HUDEP-2 (cell line): ENCODE measurements around the gene KLHL35.

Experiments used
- DNase-seq, 76 experiments: peaks; one replicate each; lab custom pipeline; 2025; ENCODE audit not compliant: unreplicated experiment in 76 of 76; lab: John Stamatoyannopoulos, UW

Gene KLHL35

DNA sequence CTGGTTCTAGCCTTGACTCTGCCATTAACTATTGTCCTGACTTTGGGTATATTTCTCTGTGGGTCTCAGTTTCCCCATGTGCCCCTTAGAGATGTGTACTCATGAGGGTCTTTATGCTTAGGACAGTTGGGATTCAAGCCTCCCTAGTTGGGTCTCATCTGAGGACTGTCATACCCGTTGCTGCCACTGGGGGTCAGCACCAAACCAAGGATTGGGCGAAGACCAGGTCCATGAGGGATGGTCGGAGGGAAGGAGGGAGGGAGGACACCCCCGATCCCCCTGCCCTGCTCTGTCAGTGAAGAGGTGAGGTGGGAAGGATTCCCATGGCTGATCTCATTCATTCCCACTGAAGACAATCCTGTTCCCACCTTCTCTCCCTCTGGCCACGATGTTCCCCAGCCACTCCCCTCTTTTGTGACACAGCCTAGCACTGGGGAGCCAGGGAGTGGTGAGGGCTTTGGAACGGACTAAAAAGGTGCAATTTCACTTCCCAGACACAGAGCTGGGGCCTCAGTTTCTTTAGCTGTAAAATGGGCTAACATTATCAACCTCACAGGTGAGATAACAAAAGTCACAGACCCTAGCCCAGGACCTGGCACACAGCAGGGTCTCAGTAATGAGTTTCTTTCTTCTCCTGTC lies 12.4 kb upstream of the KLHL35 start:
- DNase-seq, result peak in 58 of 76 experiments; percentile 2 to 76 (median 43)

- DNase-seq, result no peak
These were observed 10.0 kb upstream of the KLHL35 start for GRCh38 chr11:75443043-75443442.

- no peak for DNase-seq
These were observed 9.3 kb upstream of the KLHL35 start for GRCh38 chr11:75442161-75442885.

DNA sequence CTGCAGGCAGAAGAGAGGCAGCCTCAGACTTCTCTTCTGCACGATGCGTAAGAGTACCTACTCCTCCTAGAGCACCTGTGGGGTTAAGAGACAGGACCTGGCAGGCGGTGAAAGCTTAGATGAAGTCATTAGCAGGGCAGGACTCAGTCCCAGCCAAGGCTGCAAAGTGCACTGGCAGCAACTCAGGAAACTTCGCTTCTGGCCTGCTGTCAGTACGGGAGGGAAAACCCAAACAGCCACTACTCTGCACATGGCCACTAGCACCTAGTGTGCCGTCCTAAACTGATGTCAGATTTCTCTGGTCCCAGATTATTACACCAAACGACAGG lies 8.8 kb upstream of the KLHL35 start:
- no peak for DNase-seq

GRCh38 chr11:75440960-75441803 lies 8.2 kb upstream of the KLHL35 start:
- no peak for DNase-seq

GRCh38 chr11:75439495-75440120 lies 6.6 kb upstream of the KLHL35 start:
- no peak for DNase-seq

GRCh38 chr11:75439026-75439425 lies 6.0 kb upstream of the KLHL35 start:
- DNase-seq, result no peak

- DNase-seq, result no peak
These were observed 5.1 kb upstream of the KLHL35 start for GRCh38 chr11:75437966-75438659.

GRCh38 chr11:75436806-75437205 lies 3.8 kb upstream of the KLHL35 start:
- no peak for DNase-seq

- DNase-seq, result no peak
These were observed 2.5 kb upstream of the KLHL35 start for GRCh38 chr11:75435571-75435925.

DNA sequence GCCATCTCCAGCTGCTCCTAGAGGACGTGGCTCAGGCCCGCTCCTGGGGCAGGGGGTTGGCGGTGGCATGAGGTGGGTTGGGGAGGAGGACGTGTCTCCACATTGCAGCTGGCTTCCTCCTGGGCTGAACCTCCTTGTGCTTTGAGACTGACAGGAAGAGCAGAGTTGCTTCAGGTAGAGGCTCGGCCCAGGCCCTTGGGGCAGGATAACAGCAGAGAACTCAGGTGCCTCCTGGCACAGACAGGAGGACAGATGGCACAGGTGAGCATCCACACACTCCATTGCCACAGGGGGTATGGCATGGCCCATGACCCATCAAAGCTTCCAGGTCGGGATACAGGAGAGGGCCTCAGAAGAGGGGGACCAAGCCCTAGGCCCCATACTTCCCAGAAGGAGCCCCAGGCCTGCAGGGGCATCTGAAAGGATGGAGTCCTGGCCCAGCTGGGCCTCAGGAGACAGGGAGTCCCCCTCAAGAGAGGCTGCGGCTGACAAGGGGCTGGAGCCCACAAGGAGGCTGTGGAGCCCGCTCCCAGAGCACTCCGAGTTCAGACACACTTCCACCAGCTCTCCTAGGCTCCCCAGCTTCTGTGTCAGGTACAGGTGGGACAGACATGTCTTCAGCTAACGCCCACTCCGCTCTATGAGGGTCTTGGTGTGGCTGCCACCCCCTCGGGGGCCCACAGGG lies 2.0 kb upstream of the KLHL35 start:
- DNase-seq, result no peak

DNA sequence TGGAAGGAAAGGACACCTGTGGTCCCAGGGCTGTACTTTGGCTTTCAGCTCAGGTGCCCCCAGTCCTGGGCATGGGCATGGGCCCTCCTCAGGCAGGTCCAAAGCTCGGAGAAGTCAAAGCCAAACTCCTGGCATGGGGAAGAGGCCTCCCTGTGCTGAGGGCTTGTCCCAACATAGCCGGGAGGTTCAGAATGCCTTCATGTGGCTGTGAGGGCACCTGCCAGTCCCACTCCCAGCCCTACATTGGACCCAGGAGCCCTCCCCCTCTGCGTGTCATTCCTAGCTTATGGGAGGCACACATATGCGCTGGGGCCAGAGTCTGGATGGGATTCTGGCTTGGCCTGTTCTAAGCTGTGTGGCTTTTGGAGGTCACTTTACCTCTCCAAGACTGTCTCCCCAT lies 1.0 kb upstream of the KLHL35 start:
- DNase-seq, result no peak

- DNase-seq, result no peak
These were observed 440 bp upstream of the KLHL35 start for GRCh38 chr11:75433443-75433842.

- peak in 2 of 76 experiments; percentile 10 to 24 for DNase-seq
These were observed 1.2 kb downstream of the KLHL35 start for GRCh38 chr11:75431533-75432525.

DNA sequence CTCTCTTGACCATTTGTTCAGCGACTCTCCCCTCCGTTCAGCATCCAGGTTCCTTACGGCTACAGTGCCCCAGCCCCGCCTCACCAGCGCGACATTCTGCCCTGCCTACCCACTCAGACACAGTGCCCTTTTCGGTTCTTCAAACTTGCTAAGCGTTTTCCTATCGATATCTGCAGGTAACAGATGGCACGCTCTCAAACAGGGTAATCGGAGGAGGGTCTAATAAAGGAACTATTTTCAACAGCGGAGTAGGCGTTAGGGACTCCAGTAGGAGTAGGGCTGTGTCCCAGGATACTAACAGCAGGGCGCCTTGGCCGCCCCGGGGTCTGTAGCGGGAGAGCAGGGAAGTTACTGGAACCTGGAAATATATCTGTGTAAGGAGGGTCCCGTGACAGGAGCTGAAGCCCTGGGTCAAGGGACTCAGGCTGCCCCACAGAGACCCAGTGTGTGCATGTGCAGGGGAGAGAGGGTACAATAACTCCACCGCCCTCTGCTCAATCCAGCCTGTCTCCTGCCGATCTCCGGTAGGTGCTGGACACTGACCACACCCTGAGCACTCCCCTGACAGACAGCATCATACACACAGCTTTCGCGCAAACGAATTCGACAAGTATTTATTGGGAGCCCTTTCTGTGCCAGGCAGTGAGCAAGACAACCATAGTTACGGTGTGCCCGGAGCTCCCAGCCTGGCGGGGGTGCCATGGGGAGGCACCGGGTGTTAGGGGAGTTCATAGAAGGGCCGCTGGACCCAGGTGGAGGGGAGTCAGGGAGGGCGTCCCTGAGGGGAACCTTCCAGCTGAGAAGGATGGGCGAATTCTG lies 2.1 kb downstream of the KLHL35 start:
- DNase-seq, result peak in 26 of 76 experiments; percentile 14 to 70 (median 40)

DNA sequence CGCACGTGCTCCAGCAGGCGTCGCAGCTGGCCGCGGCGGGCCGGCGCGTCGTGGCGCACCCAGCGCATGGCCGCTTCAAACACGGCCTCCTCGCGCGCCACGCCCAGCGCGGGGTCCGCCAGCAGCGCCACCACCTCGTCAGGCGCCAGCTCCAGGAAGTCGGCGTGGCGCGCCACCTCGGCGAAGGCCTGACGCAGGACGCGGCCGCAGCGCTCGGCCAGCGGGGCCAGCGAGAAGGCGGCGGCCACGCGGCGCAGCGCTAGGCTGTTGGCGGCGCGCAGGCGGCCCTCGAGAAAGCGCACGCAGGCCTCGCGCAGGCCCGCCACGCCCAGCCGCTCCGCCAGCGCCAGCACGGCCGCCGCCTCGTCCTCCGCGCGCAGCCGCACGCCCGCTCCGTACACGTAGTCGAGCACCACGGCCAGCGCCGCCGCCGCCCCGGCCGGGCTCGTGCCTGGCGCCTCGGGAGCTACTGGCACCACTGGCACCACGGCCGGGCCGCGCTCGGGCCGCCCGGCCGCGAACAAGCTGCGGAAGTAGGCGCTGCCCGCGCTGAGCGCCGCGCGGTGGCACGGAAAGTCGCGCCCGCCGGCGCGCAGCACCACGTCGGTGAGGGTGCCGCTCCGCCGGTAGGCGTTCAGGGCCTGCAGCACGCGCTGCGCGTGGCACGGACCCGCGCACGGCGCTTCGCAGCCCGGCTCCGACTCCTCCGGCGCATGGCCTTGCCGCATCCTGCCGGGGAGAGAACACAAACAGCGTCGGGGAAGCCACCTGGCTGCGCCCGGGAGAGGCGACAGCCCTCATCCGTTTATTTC lies 2.9 kb downstream of the KLHL35 start:
- peak in 73 of 76 experiments; percentile 37 to 93 (median 78) for DNase-seq

DNA sequence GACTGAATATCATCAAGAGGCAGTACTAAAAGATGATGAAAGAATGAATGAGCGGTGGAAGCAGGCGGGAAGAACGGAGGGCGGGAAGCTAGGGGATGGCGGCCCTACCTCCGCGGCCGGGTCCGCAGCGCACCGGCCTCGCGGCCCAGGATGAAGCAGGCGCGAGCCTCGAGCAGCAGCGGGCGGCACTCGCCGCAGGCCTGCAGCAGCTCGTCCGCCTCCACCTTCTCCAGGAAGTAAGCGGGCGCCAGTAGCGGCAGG lies 3.4 kb downstream of the KLHL35 start:
- peak in 1 of 76 experiments; percentile 61 for DNase-seq
